Lower lobe of right lung (tissue), 2 donors: ENCODE results near the gene MBLAC2. TPM values are rescaled to one million over a fixed set of nuclear protein-coding genes. Genes with fewer than 3 reads are reported as not detected.

Experiments
- ATAC-seq, 2 donors: fragments of 200-7000 bp; cut with Tn5 transposase; one replicate each; pipeline ENCODE4 v1.9.1; 2020 to 2022; ENCODE audit warnings: mild to moderate bottlenecking in 2 of 2, moderate library complexity in 2 of 2
- DNase-seq: peaks from one replicate; pipeline ENCODE4 v3.0.0-alpha.2; 2020
- H3K27ac ChIP-seq: fragments of 200-600 bp; one replicate; pipeline ENCODE4 v1.8.0; 2022
- H3K27me3 ChIP-seq: fragments of 200-600 bp; one replicate; pipeline ENCODE4 v1.8.0; 2022; ENCODE audit warnings: low read depth
- H3K36me3 ChIP-seq: fragments of 200-600 bp; one replicate; pipeline ENCODE4 v1.8.0; 2022; ENCODE audit warnings: mild to moderate bottlenecking
- H3K4me1 ChIP-seq: fragments of 200-600 bp; one replicate; pipeline ENCODE4 v1.8.0; 2022
- H3K4me3 ChIP-seq: fragments of 200-600 bp; one replicate; pipeline ENCODE4 v1.8.0; 2022; ENCODE audit warnings: mild to moderate bottlenecking
- H3K9me3 ChIP-seq: fragments of 200-600 bp; one replicate; pipeline ENCODE4 v1.8.0; 2022
- intact Hi-C: fragments of 100-400 bp; cut with DNase I; formaldehyde crosslinking; loops from one replicate; pipeline ENCODE4 v1.11.0; 2022
- total RNA-seq: library from RNA; stranded (reverse); fragmentation: NEBNext Ultra II Directional; extraction: Animal tissue kit (Norgen Biotek cat#: 25700); gene quantifications from one replicate; pipeline ENCODE4 v1.2.1, GENCODE V29; 2021
- TF ChIP-seq, protein P1 (sequence below): fragments of 200-600 bp; IDR thresholded peaks from one replicate; pipeline ENCODE4 v1.8.0; 2022; ENCODE audit warnings: antibody characterized with exemption, mild to moderate bottlenecking
- donor health status: DM: no; HTN: yes; CAD: no; lungs with severe emphysema.

Gene MBLAC2
- total RNA-seq, 1 donor from 2014 or later, result 5.9 TPM

DNA sequence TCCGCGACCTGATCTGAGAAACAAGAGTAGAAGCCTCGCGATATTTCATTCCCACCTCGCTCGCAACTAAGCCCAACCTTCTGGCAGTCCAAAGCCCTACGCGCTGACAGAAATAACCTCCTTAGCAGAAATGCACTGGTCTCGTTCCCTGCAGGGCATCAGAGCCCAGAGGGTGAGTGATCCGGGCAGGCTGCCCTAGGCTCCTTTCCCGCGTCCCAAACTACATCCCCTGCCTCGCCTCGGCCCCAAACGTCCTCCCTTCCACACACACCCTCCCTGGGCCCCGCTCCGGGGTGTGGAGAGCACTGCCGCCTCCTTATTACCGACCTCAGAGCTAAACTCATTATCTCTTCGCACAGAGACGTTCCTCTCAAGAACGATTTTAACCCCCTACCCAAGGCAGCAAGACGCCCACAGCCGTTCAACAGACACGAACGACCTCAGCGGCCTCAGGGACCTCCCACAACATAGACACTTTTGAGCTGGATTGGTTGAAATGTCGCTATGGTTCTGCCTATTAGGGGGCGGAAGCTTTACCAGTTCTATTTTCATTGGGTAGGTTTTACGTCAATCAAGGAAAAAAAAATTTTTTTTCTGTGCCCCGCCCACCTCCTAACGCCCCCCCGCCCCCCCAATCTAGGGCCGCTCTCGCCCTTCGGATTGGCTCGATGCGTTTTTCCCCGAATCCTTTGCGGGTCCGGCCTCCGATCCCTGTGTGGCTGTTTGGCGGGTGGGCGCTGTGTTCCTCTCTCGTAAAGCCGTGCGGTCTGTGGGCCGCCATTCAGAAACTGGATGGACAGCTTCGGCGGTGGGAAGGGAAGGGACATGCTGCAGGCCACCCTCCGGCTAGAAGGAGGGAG is 65.0 kb downstream of the MBLAC2 start, which contains the start of gene CETN3:
CETN3 (minus strand) TSS at position 439 of the 860 bp plus-strand sequence; CDS start at position 344, 95 bp downstream.
- H3K27me3 ChIP-seq, result no peaks in the 10 kb centered on the region
- intact Hi-C loops, result no loop called here
- H3K36me3 ChIP-seq, result peaks cover 11% of the 10 kb centered on the region
- ATAC-seq (peak; percentile 98), DNase-seq (peak; percentile 95)
- H3K27ac ChIP-seq, result peak within 1 kb of the TSS; percentile 95
- H3K4me1 ChIP-seq, result peaks cover 5% of the 10 kb centered on the region
- H3K4me3 ChIP-seq, result peak within 1 kb of the TSS; percentile 87
- TF ChIP-seq, protein P1, sequence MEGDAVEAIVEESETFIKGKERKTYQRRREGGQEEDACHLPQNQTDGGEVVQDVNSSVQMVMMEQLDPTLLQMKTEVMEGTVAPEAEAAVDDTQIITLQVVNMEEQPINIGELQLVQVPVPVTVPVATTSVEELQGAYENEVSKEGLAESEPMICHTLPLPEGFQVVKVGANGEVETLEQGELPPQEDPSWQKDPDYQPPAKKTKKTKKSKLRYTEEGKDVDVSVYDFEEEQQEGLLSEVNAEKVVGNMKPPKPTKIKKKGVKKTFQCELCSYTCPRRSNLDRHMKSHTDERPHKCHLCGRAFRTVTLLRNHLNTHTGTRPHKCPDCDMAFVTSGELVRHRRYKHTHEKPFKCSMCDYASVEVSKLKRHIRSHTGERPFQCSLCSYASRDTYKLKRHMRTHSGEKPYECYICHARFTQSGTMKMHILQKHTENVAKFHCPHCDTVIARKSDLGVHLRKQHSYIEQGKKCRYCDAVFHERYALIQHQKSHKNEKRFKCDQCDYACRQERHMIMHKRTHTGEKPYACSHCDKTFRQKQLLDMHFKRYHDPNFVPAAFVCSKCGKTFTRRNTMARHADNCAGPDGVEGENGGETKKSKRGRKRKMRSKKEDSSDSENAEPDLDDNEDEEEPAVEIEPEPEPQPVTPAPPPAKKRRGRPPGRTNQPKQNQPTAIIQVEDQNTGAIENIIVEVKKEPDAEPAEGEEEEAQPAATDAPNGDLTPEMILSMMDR, result peak; percentile 6
- H3K9me3 ChIP-seq, result no peaks in the 10 kb centered on the region

- DNase-seq, result no peak
- Histone ChIP-seq H3K9me3 (no peaks in the 10 kb centered on the region), H3K27ac (peak overlapping the region; percentile 95), H3K27me3 (no peaks in the 10 kb centered on the region), H3K36me3 (peaks cover 16% of the 10 kb centered on the region), H3K4me3 (peak overlapping the region; percentile 87), H3K4me1 (peaks cover 5% of the 10 kb centered on the region)
- ATAC-seq, result peak in 1 of 2 donors; percentile 2
- intact Hi-C loops, result no loop called here
- TF ChIP-seq, protein P1, result no peak
Measured at GRCh38 chr5:90408571-90409317, 65.8 kb downstream of the MBLAC2 start.

Other genes starting within 250 kb of the MBLAC2 start
- gene CETN3, start 65.0 kb downstream of the MBLAC2 start, total RNA-seq, result 22.5 TPM
- 1.8 TPM for gene POLR3G, start 93 bp upstream of the MBLAC2 start, total RNA-seq
- gene LYSMD3, start 54.8 kb upstream of the MBLAC2 start, total RNA-seq, result 21.6 TPM
- 49.7 TPM for gene ADGRV1, start 84.0 kb upstream of the MBLAC2 start, total RNA-seq